HL-60 (cell line): ENCODE measurements around the gene KCNF1.

Source experiments
- CTCF ChIP-seq: IDR thresholded peaks from one replicate; pipeline ENCODE4 v1.5.1; 2011; ENCODE audit warnings: low read length, control low read depth, inconsistent platforms; ENCODE audit not compliant: insufficient read depth
- POLR2AphosphoS5 ChIP-seq: IDR thresholded peaks from 2 replicates; pipeline ENCODE4 v1.6.1; 2012; ENCODE audit warnings: low read depth

GRCh38 chr2:10939058-10939457, 27.3 kb downstream of the KCNF1 start:
- no peak for TF ChIP-seq CTCF
- no peak for TF ChIP-seq POLR2AphosphoS5
